Measurements from ENCODE around the gene ADCY9. TPM values are rescaled to one million over a fixed set of nuclear protein-coding genes. Genes with fewer than 3 reads are reported as not detected.

The ADCY9 gene
- total RNA-seq, 1 experiment from 2014 or later: 4.7 TPM

DNA sequence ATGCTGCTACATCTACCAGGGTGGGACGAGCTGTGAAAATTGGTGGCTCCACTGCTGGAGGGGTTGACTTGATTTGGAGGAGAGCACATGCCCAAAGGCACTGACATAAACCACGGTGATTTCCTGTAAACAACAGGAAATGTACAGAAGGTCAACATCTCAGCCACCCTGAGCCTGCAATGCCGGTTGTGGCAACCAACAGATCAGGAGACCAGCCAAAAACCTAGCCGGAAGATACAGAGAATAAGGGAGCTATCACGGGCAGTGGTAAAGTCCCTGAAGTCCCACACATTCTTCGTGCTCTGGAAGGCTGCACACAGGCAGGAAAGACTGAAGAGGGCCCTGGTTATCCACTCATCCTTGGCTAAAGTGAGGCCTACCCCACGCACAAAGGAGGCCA, 56.2 kb downstream of the ADCY9 start:
- no peaks in the 10 kb centered on the region for H3K79me1 ChIP-seq (ENCODE audit: insufficient read depth, low read depth, low read length, poor library complexity, severe bottlenecking)
- peaks cover 11 to 15% of the 10 kb centered on the region in 2 experiments; a peak in 3 of 4 replicates for H3K4me1 Mint-ChIP-seq
- no peak overlapping the region for H3K18ac ChIP-seq (ENCODE audit: insufficient read length, low read depth, low read length)
- H3K27ac Mint-ChIP-seq: peak overlapping the region in 1 of 3 experiments; percentile 85; a peak in 1 of 7 replicates
- no peak overlapping the region for H2BK12ac ChIP-seq (ENCODE audit: insufficient read length, low read depth, low read length)
- no peak overlapping the region for H3T11ph ChIP-seq (ENCODE audit: low read length)
- no peaks in the 10 kb centered on the region for H3K9me3 ChIP-seq (ENCODE audit: control insufficient read depth, low read depth, low read length)
- no peak overlapping the region for H3K4me2 ChIP-seq (ENCODE audit: insufficient read depth, insufficient read length, low read length)
- no peak overlapping the region for H3K14ac ChIP-seq (ENCODE audit: insufficient read depth, low read length)
- DNase-seq: no peak
- H3K4me3 Mint-ChIP-seq: no peak overlapping the region
- H4K91ac ChIP-seq (ENCODE audit: insufficient read length, low read depth, low read length): no peak overlapping the region
- peaks cover 0 to 18% (median 4%) of the 10 kb centered on the region in 3 experiments; a peak in 3 of 7 replicates for H3K36me3 Mint-ChIP-seq (ENCODE audit: insufficient read depth in 1 of 3, low read depth in 3 of 3)
- H2BK20ac ChIP-seq (ENCODE audit: low read depth, low read length, poor library complexity, severe bottlenecking): no peak overlapping the region
- H2BK120ac ChIP-seq (ENCODE audit: low read depth, low read length, poor library complexity, severe bottlenecking): no peak overlapping the region
- H3K79me2 ChIP-seq (ENCODE audit: insufficient read depth, low read length): no peaks in the 10 kb centered on the region
- no peak overlapping the region for H4K8ac ChIP-seq (replicated peaks; ENCODE audit: insufficient read length, low read depth, low read length)
- no peak overlapping the region for H3K27ac ChIP-seq (ENCODE audit: insufficient read length, low read depth, low read length)
- H2BK15ac ChIP-seq (ENCODE audit: low read depth, low read length): no peak overlapping the region
- H3K23ac ChIP-seq (ENCODE audit: insufficient read length, low read depth, low read length): no peak overlapping the region
- H3K4me1 ChIP-seq (ENCODE audit: insufficient read depth, low read length): no peaks in the 10 kb centered on the region
- no peak overlapping the region for H2AFZ ChIP-seq (ENCODE audit: low read length)
- H3K23me2 ChIP-seq (ENCODE audit: insufficient read length, low read depth, low read length, poor library complexity, severe bottlenecking): no peaks in the 10 kb centered on the region
- TF ChIP-seq CTCF (conservative IDR thresholded peaks at IDR 0.05): no peak
- H2AK5ac ChIP-seq (ENCODE audit: insufficient read length, low read length): no peak overlapping the region
- H3K9me3 Mint-ChIP-seq: peaks cover 6 to 17% of the 10 kb centered on the region in 2 experiments
- no peak overlapping the region for H3K56ac ChIP-seq (ENCODE audit: insufficient read length, low read depth, low read length)
- H3K4ac ChIP-seq (ENCODE audit: low read depth, low read length): no peak overlapping the region
- H3K27me3 Mint-ChIP-seq (ENCODE audit: low read depth): peaks cover 2% of the 10 kb centered on the region
- H2BK5ac ChIP-seq (ENCODE audit: insufficient read length, low read length): no peak overlapping the region
- no CpG with 5 or more reads among the region's 7 CpGs for WGBS (ENCODE audit: extremely low coverage, insufficient read length, low lambda C conversion rate)
- no peak overlapping the region for H4K5ac ChIP-seq (ENCODE audit: insufficient read length, low read depth, low read length)
- H3K27me3 ChIP-seq (ENCODE audit: insufficient read depth, low read length): no peaks in the 10 kb centered on the region
- no peaks in the 10 kb centered on the region for H4K20me1 ChIP-seq (ENCODE audit: control insufficient read depth, insufficient read depth, insufficient read length)
- no peak overlapping the region for H3K9ac ChIP-seq (ENCODE audit: extremely low read depth, insufficient read length, low read length)

All from H9 (cell line).